ENCODE data around the gene LHPP. TPM values are rescaled to one million over a fixed set of nuclear protein-coding genes. Genes with fewer than 3 reads are reported as not detected.

Gene LHPP
- polyA plus RNA-seq, 1 experiment = 7.1 TPM

- TF ChIP-seq CTCF (IDR thresholded peaks at IDR 0.05; ENCODE audit: low read depth, low read length) = no peak
- no peak overlapping the region for H3K4me3 ChIP-seq (ENCODE audit: low read depth, low read length)
- H3K27me3 ChIP-seq (ENCODE audit: control insufficient read depth, insufficient read depth, low read length) = peaks cover 3% of the 10 kb centered on the region
- ChIA-PET CTCF (no interaction called here), POLR2A (interaction anchor here (0.6 to 0.7 kb wide), 3 partner anchors 17 to 109 kb away, joined by 3 to 10 read pairs (median 5); no protein-coding TSS in a partner anchor)
- no peaks in the 10 kb centered on the region for H3K9me3 ChIP-seq (ENCODE audit: control insufficient read depth, insufficient read depth, low read length)
- no peak overlapping the region for H3K27ac ChIP-seq (ENCODE audit: low read depth, low read length)
- DNase-seq (ENCODE audit: low read depth, low spot score) = no peak
Measured at GRCh38 chr10:124512600-124512999, 51.0 kb downstream of the LHPP start.

DNA sequence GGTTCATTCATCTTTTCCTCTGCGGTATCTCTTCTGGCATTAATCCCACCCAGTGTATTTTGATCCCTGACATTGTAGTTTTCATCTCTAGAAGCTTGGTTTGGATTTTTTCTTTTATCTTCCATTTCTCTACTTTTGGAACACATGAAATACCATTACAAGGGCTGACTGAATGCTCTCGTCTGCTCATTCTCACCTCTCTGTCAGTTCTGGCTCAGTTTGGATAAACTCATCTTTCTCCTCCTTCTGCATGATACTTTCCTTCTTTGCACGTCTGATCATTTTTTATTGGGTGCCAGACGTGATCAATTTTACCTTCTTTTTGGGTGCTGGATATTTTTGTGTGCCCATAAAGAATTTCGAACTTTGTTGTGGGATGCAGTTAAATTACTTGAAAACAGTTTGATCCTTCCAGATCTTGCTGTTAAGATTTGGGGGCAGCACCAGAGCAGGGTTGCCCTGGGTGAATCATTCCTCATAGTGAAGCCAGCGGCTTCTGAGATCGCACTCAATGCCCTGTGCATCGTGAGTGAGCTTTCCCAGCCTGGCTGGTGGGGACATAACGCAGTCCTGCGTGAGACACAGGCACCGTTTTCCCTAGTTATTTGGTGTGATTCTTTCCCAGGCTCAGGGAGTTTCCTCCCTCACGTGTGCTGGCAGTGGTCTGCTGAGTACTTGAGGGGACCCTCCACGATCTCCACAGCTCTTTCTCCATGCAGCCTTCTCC, 53.8 kb downstream of the LHPP start:
- H3K27me3 ChIP-seq (ENCODE audit: control insufficient read depth, insufficient read depth, low read length) = peaks cover 3% of the 10 kb centered on the region
- no peak for TF ChIP-seq CTCF (IDR thresholded peaks at IDR 0.05; ENCODE audit: low read depth, low read length)
- CTCF ChIA-PET = no interaction called here
- DNase-seq (ENCODE audit: low read depth, low spot score) = no peak
- POLR2A ChIA-PET = no interaction called here
- no peaks in the 10 kb centered on the region for H3K9me3 ChIP-seq (ENCODE audit: control insufficient read depth, insufficient read depth, low read length)
- H3K27ac ChIP-seq (ENCODE audit: low read depth, low read length) = no peak overlapping the region
- H3K4me3 ChIP-seq (ENCODE audit: low read depth, low read length) = no peak overlapping the region

DNA sequence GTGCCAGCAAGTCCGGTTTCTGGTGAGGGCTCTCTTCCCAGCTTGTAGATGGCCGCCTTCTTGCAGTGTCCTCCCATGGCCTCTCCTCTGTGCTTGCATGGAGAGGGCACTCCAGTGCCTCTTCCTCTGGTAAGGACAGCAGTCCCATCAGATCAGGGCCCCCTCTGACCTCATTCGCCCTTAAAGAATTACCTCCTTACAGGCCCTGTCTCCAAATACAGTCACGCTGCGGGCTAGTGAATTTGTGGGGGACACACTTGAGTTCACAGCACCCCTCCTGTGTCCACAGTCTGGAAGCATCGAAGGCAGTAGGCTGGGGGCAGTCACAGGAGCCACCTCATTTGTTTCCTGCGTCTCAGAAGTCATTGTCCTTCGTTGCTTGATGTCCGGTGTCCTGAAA, 54.6 kb downstream of the LHPP start:
- no peak overlapping the region for H3K27ac ChIP-seq (ENCODE audit: low read depth, low read length)
- ChIA-PET POLR2A (no interaction called here), CTCF (no interaction called here)
- no peak overlapping the region for H3K4me3 ChIP-seq (ENCODE audit: low read depth, low read length)
- no peak for TF ChIP-seq CTCF (IDR thresholded peaks at IDR 0.05; ENCODE audit: low read depth, low read length)
- peaks cover 3% of the 10 kb centered on the region for H3K27me3 ChIP-seq (ENCODE audit: control insufficient read depth, insufficient read depth, low read length)
- no peaks in the 10 kb centered on the region for H3K9me3 ChIP-seq (ENCODE audit: control insufficient read depth, insufficient read depth, low read length)
- no peak for DNase-seq (ENCODE audit: low read depth, low spot score)

- TF ChIP-seq CTCF (IDR thresholded peaks at IDR 0.05; ENCODE audit: low read depth, low read length) = no peak
- ChIA-PET POLR2A (no interaction called here), CTCF (interaction anchor here (0.6 kb wide), 1 partner anchor 118 kb away, joined by 3 read pairs; no protein-coding TSS in a partner anchor)
- Histone ChIP-seq H3K9me3 (ENCODE audit: control insufficient read depth, insufficient read depth, low read length) (no peaks in the 10 kb centered on the region), H3K27ac (ENCODE audit: low read depth, low read length) (no peak overlapping the region), H3K27me3 (ENCODE audit: control insufficient read depth, insufficient read depth, low read length) (peaks cover 3% of the 10 kb centered on the region), H3K4me3 (ENCODE audit: low read depth, low read length) (no peak overlapping the region)
- DNase-seq (ENCODE audit: low read depth, low spot score) = no peak
Measured at GRCh38 chr10:124516746-124517397, 55.2 kb downstream of the LHPP start.

DNA sequence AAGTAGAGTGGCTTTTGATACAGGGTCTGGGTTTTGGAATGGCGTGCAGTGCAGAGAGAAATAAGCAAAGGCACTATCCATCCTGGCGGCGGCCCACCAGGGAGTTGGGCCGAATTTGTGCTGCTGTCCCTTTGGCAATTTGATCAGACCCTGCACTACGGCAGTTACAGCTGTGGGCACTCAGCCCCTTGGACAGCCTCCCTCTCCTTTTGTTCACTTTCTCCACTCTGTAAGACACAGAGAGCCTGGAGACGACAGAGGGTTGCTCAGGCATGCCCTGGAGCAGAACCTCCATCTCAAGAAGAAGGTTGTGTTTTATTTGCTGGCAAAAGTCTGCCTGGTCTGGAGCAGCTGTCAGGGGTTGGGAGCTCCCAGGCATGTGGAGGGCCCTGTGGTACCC, 55.8 kb downstream of the LHPP start:
- CTCF ChIA-PET = interaction anchor here (0.6 kb wide), 1 partner anchor 117 kb away, joined by 3 read pairs; no protein-coding TSS in a partner anchor
- DNase-seq (ENCODE audit: low read depth, low spot score) = no peak
- POLR2A ChIA-PET = no interaction called here
- Histone ChIP-seq H3K27ac (ENCODE audit: low read depth, low read length) (no peak overlapping the region), H3K27me3 (ENCODE audit: control insufficient read depth, insufficient read depth, low read length) (peaks cover 3% of the 10 kb centered on the region), H3K4me3 (ENCODE audit: low read depth, low read length) (no peak overlapping the region), H3K9me3 (ENCODE audit: control insufficient read depth, insufficient read depth, low read length) (no peaks in the 10 kb centered on the region; the same call in 1 of the 2 replicates)
- no peak for TF ChIP-seq CTCF (IDR thresholded peaks at IDR 0.05; ENCODE audit: low read depth, low read length)
